ENCODE measurements around the gene PRKCE.

- TF ChIP-seq GATA2 (IDR thresholded peaks at IDR 0.05; ENCODE audit: low read depth, low read length) (no peak), GATA3 (IDR thresholded peaks at IDR 0.05; ENCODE audit: low read depth, low read length) (no peak)
Observed at GRCh38 chr2:45932278-45932975, 281.0 kb downstream of the PRKCE start.
